HG02981 (cell line): ENCODE results near the gene POLR1G.

ENCODE experiments used
- ATAC-seq: cut with Tn5 transposase; IDR thresholded peaks from one replicate; pipeline ENCODE4 v1.9.1; 2021; ENCODE audit warnings: mild to moderate bottlenecking, moderate library complexity; ENCODE audit not compliant: unreplicated experiment

The POLR1G gene

GRCh38 chr19:45406226-45407090 lies at the start of gene POLR1G:
Gene POLR1G, plus strand, starts transcription at chr19:45406644. Its CDS starts 53 bp downstream, at chr19:45406697.
- peak; percentile 62 for ATAC-seq

- ATAC-seq: no peak
Measured at GRCh38 chr19:45356760-45357444, 49.5 kb upstream of the POLR1G start.

- no peak for ATAC-seq
Measured at GRCh38 chr19:45357445-45357783, 49.0 kb upstream of the POLR1G start.

- no peak for ATAC-seq
Measured at GRCh38 chr19:45358213-45358792, 48.1 kb upstream of the POLR1G start.

- ATAC-seq: no peak
Measured at GRCh38 chr19:45361608-45362007, 44.8 kb upstream of the POLR1G start.

GRCh38 chr19:45362291-45362690 lies 44.2 kb upstream of the POLR1G start:
- ATAC-seq: no peak

GRCh38 chr19:45363861-45364459 lies 42.5 kb upstream of the POLR1G start:
- no peak for ATAC-seq

- ATAC-seq: no peak
Measured at GRCh38 chr19:45364696-45365095, 41.7 kb upstream of the POLR1G start.

GRCh38 chr19:45368127-45368526 lies 38.3 kb upstream of the POLR1G start:
- ATAC-seq: no peak

GRCh38 chr19:45368737-45369340 lies 37.6 kb upstream of the POLR1G start:
- ATAC-seq: no peak

GRCh38 chr19:45370410-45371204 lies 35.8 kb upstream of the POLR1G start, which contains the start of gene ERCC2:
Gene ERCC2, minus strand, starts transcription at chr19:45370573. Its CDS starts 33 bp downstream, at chr19:45370540.
- peak; percentile 93 for ATAC-seq

- no peak for ATAC-seq
Measured at GRCh38 chr19:45376045-45376724, 30.3 kb upstream of the POLR1G start.

GRCh38 chr19:45380107-45380506 lies 26.3 kb upstream of the POLR1G start:
- no peak for ATAC-seq

GRCh38 chr19:45382426-45382825 lies 24.0 kb upstream of the POLR1G start:
- no peak for ATAC-seq

GRCh38 chr19:45385392-45386221 lies 20.8 kb upstream of the POLR1G start:
- no peak for ATAC-seq

- no peak for ATAC-seq
Measured at GRCh38 chr19:45391346-45391745, 15.1 kb upstream of the POLR1G start.

- ATAC-seq: no peak
Measured at GRCh38 chr19:45391871-45392665, 14.4 kb upstream of the POLR1G start.
